Measurements from ENCODE around the gene CHSY1.

DNA sequence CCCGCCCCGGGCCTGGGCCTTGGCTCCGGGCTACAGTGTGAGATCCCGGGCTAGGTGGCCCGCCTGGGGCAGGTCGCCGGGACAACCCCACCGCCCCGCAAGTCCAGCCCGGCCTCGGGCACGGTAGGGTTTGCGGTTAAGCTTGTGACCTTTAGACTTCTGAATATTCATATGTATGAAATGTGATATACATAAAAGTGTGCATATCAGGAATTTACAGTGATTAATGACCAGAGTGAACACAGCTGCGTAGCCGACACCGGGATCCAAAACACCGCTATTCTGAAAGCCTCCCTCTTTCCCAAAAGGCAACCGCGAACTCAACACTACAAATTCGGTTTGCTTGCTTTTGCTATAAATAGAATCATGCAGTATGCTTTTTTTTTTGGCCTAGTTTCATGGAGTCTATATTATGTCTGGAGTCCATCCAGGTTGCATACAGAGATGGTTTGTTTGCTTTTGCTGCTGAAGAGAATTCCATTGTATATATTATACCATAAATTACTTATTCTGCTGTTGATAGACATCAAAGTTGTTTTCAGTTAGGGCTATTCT, 43.8 kb upstream of the CHSY1 start:
- TF ChIP-seq, protein P1, sequence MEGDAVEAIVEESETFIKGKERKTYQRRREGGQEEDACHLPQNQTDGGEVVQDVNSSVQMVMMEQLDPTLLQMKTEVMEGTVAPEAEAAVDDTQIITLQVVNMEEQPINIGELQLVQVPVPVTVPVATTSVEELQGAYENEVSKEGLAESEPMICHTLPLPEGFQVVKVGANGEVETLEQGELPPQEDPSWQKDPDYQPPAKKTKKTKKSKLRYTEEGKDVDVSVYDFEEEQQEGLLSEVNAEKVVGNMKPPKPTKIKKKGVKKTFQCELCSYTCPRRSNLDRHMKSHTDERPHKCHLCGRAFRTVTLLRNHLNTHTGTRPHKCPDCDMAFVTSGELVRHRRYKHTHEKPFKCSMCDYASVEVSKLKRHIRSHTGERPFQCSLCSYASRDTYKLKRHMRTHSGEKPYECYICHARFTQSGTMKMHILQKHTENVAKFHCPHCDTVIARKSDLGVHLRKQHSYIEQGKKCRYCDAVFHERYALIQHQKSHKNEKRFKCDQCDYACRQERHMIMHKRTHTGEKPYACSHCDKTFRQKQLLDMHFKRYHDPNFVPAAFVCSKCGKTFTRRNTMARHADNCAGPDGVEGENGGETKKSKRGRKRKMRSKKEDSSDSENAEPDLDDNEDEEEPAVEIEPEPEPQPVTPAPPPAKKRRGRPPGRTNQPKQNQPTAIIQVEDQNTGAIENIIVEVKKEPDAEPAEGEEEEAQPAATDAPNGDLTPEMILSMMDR (conservative IDR thresholded peaks at IDR 0.05; ENCODE audit: low read length), result no peak
- no peak for TF ChIP-seq EZH2phosphoT487 (IDR thresholded peaks at IDR 0.05; ENCODE audit: borderline replicate concordance, low read depth, low read length)
